ENCODE data around the gene CAPN11.

DNA sequence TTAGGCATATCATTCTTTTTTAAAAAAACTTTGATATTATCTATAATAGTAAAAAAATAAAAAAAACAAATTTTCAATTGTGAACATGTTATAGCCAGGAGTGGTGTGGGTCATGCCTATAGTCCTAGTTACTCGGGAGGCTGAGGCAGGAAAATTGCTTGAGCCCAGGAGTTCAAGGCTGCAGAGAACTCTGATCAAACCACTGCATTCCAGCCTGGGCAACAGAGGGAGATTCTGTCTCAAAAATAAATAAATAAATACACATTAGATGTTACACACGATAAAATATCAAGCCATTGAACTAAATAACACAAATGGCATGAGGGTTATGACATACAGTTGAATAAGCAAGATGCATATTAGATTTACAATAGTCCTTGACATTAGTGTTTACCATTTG, 30.2 kb downstream of the CAPN11 start:
- TF ChIP-seq, protein P1, sequence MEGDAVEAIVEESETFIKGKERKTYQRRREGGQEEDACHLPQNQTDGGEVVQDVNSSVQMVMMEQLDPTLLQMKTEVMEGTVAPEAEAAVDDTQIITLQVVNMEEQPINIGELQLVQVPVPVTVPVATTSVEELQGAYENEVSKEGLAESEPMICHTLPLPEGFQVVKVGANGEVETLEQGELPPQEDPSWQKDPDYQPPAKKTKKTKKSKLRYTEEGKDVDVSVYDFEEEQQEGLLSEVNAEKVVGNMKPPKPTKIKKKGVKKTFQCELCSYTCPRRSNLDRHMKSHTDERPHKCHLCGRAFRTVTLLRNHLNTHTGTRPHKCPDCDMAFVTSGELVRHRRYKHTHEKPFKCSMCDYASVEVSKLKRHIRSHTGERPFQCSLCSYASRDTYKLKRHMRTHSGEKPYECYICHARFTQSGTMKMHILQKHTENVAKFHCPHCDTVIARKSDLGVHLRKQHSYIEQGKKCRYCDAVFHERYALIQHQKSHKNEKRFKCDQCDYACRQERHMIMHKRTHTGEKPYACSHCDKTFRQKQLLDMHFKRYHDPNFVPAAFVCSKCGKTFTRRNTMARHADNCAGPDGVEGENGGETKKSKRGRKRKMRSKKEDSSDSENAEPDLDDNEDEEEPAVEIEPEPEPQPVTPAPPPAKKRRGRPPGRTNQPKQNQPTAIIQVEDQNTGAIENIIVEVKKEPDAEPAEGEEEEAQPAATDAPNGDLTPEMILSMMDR (IDR thresholded peaks at IDR 0.05; ENCODE audit: insufficient read depth, low read length), result no peak
- no peak for TF ChIP-seq POLR2AphosphoS5 (IDR thresholded peaks at IDR 0.05; ENCODE audit: low read depth)
- TF ChIP-seq, protein P2, sequence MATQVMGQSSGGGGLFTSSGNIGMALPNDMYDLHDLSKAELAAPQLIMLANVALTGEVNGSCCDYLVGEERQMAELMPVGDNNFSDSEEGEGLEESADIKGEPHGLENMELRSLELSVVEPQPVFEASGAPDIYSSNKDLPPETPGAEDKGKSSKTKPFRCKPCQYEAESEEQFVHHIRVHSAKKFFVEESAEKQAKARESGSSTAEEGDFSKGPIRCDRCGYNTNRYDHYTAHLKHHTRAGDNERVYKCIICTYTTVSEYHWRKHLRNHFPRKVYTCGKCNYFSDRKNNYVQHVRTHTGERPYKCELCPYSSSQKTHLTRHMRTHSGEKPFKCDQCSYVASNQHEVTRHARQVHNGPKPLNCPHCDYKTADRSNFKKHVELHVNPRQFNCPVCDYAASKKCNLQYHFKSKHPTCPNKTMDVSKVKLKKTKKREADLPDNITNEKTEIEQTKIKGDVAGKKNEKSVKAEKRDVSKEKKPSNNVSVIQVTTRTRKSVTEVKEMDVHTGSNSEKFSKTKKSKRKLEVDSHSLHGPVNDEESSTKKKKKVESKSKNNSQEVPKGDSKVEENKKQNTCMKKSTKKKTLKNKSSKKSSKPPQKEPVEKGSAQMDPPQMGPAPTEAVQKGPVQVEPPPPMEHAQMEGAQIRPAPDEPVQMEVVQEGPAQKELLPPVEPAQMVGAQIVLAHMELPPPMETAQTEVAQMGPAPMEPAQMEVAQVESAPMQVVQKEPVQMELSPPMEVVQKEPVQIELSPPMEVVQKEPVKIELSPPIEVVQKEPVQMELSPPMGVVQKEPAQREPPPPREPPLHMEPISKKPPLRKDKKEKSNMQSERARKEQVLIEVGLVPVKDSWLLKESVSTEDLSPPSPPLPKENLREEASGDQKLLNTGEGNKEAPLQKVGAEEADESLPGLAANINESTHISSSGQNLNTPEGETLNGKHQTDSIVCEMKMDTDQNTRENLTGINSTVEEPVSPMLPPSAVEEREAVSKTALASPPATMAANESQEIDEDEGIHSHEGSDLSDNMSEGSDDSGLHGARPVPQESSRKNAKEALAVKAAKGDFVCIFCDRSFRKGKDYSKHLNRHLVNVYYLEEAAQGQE (IDR thresholded peaks at IDR 0.05; ENCODE audit: insufficient replicate concordance, low read depth), result no peak

Measured in HL-60 (cell line).